ENCODE data around the gene TLE4.
"Not testable (repeated sequence)": the region's sequence is repeated elsewhere in the genome, so short reads cannot be mapped to it uniquely, and the experiment has no call there.

Gene TLE4

GRCh38 chr9:79744521-79744920, 172.8 kb downstream of the TLE4 start:
- H3K9me3 Mint-ChIP-seq: no peaks in the 10 kb centered on the region
- no peak overlapping the region for H3K27ac Mint-ChIP-seq
- DNase-seq: no peak
- peaks cover 13% of the 10 kb centered on the region for H3K27me3 Mint-ChIP-seq (ENCODE audit: low read depth, poor library complexity)
- no peak overlapping the region for H3K4me3 Mint-ChIP-seq
- no peaks in the 10 kb centered on the region for H3K36me3 Mint-ChIP-seq (ENCODE audit: low read depth)
- peaks cover 11% of the 10 kb centered on the region for H3K4me1 Mint-ChIP-seq
- TF ChIP-seq CTCF (IDR thresholded peaks at IDR 0.05): no peak

GRCh38 chr9:79745752-79746336, 174.1 kb downstream of the TLE4 start:
- no peak for TF ChIP-seq CTCF (IDR thresholded peaks at IDR 0.05)
- peaks cover 11% of the 10 kb centered on the region for H3K4me1 Mint-ChIP-seq
- DNase-seq: no peak
- peaks cover 11% of the 10 kb centered on the region for H3K27me3 Mint-ChIP-seq (ENCODE audit: low read depth, poor library complexity)
- no peak overlapping the region for H3K27ac Mint-ChIP-seq
- H3K36me3 Mint-ChIP-seq (ENCODE audit: low read depth): no peaks in the 10 kb centered on the region
- H3K4me3 Mint-ChIP-seq: no peak overlapping the region
- H3K9me3 Mint-ChIP-seq: peaks cover 1% of the 10 kb centered on the region

GRCh38 chr9:79751895-79752466, 180.2 kb downstream of the TLE4 start:
- Mint-ChIP-seq H3K27me3 (ENCODE audit: low read depth, poor library complexity) (peaks cover 11% of the 10 kb centered on the region), H3K9me3 (peaks cover 30% of the 10 kb centered on the region)
- not testable (repeated sequence) for H3K36me3 Mint-ChIP-seq (ENCODE audit: low read depth); DNase-seq; H3K4me3 Mint-ChIP-seq; H3K27ac Mint-ChIP-seq; H3K4me1 Mint-ChIP-seq

- Mint-ChIP-seq H3K27me3 (ENCODE audit: low read depth, poor library complexity) (peaks cover 9% of the 10 kb centered on the region), H3K9me3 (peaks cover 32% of the 10 kb centered on the region), H3K27ac (no peak overlapping the region), H3K36me3 (ENCODE audit: low read depth) (peaks cover 6% of the 10 kb centered on the region), H3K4me1 (no peaks in the 10 kb centered on the region), H3K4me3 (no peak overlapping the region)
- no peak for TF ChIP-seq CTCF (IDR thresholded peaks at IDR 0.05)
- DNase-seq: no peak
These were observed 184.6 kb downstream of the TLE4 start for GRCh38 chr9:79756414-79756813.

GRCh38 chr9:79757074-79757473, 185.3 kb downstream of the TLE4 start:
- DNase-seq: no peak
- H3K4me1 Mint-ChIP-seq: no peaks in the 10 kb centered on the region
- peaks cover 25% of the 10 kb centered on the region for H3K9me3 Mint-ChIP-seq
- H3K27me3 Mint-ChIP-seq (ENCODE audit: low read depth, poor library complexity): peaks cover 9% of the 10 kb centered on the region
- peaks cover 6% of the 10 kb centered on the region for H3K36me3 Mint-ChIP-seq (ENCODE audit: low read depth)
- H3K4me3 Mint-ChIP-seq: no peak overlapping the region
- H3K27ac Mint-ChIP-seq: no peak overlapping the region
- TF ChIP-seq CTCF (IDR thresholded peaks at IDR 0.05): no peak

- Mint-ChIP-seq H3K27ac (no peak overlapping the region), H3K4me1 (no peaks in the 10 kb centered on the region), H3K4me3 (no peak overlapping the region), H3K9me3 (peaks cover 16% of the 10 kb centered on the region), H3K27me3 (ENCODE audit: low read depth, poor library complexity) (peaks cover 13% of the 10 kb centered on the region), H3K36me3 (ENCODE audit: low read depth) (peaks cover 4% of the 10 kb centered on the region)
- no peak for DNase-seq
- TF ChIP-seq CTCF (IDR thresholded peaks at IDR 0.05): no peak
These were observed 186.3 kb downstream of the TLE4 start for GRCh38 chr9:79757881-79758669.

All from nephron progenitor cell (in vitro differentiated cells).